PC-3 (cell line): ENCODE measurements around the gene FZD10. TPM values are rescaled to one million over a fixed set of nuclear protein-coding genes. Genes with fewer than 3 reads are reported as not detected.

Source experiments
- ATAC-seq: fragments of 200-7000 bp; cut with Tn5 transposase; 2 replicates; pipeline ENCODE4 v1.9.1; 2020; ENCODE audit warnings: mild to moderate bottlenecking, moderate library complexity
- BruUV-seq: library from RNA; stranded (reverse); fragments of 400-500 nt; replicated peaks from 2 replicates; lab custom pipeline; 2021; lab: Mats Ljungman, UMichigan
- CTCF ChIA-PET: fragments of 300-600 bp; sonication (Branson Sonifier 250); formaldehyde crosslinking; loops from one replicate; lab custom pipeline; 2022; ENCODE audit warnings: antibody characterized with exemption; lab: Charles Lee
- POLR2A ChIA-PET: fragments of 300-600 bp; sonication (Branson Sonifier 250); formaldehyde crosslinking; loops from one replicate; lab custom pipeline; 2022; ENCODE audit warnings: antibody characterized with exemption; ENCODE audit not compliant: unreplicated experiment; lab: Charles Lee
- DNase-seq: peaks from one replicate; pipeline ENCODE4 v3.0.0-alpha.2; 2015
- H2AFZ ChIP-seq: fragments of 300-600 bp; sonication (generic); 2 replicates; pipeline ENCODE4 v1.6.0; 2016; ENCODE audit warnings: antibody characterized with exemption, low read length
- H3F3A ChIP-seq: fragments of 300-600 bp; sonication (generic); one replicate; pipeline ENCODE4 v1.6.0; 2017; ENCODE audit warnings: antibody characterized with exemption, low read length, control low read depth, mild to moderate bottlenecking; ENCODE audit not compliant: unreplicated experiment
- H3K27ac ChIP-seq: fragments of 300-600 bp; sonication (generic); 2 replicates; pipeline ENCODE4 v1.5.1; 2016; ENCODE audit warnings: mild to moderate bottlenecking, low read length
- H3K27me3 ChIP-seq: fragments of 300-600 bp; sonication (generic); 2 replicates; pipeline ENCODE4 v1.6.1; 2016; ENCODE audit warnings: low read length, mixed read lengths
- H3K36me3 ChIP-seq: fragments of 300-600 bp; sonication (generic); 2 replicates; pipeline ENCODE4 v1.6.1; 2016; ENCODE audit warnings: low read depth, mixed run types, low read length, mixed read lengths
- H3K4me1 ChIP-seq: fragments of 300-600 bp; sonication (generic); 2 replicates; pipeline ENCODE4 v1.5.1; 2016; ENCODE audit warnings: low read length; ENCODE audit not compliant: insufficient read depth
- H3K4me2 ChIP-seq: fragments of 300-600 bp; sonication (generic); 2 replicates; pipeline ENCODE4 v1.6.0; 2016; ENCODE audit warnings: low read length
- H3K4me3 ChIP-seq: fragments of 300-600 bp; sonication (generic); 2 replicates; pipeline ENCODE4 v1.5.1; 2016; ENCODE audit warnings: mild to moderate bottlenecking, low read length, mixed read lengths
- H3K79me2 ChIP-seq: fragments of 300-600 bp; sonication (generic); 2 replicates; pipeline ENCODE4 v1.6.1; 2017; ENCODE audit warnings: low read length, mixed read lengths
- H3K9ac ChIP-seq: fragments of 300-600 bp; sonication (generic); 2 replicates; pipeline ENCODE4 v1.6.0; 2016; ENCODE audit warnings: mild to moderate bottlenecking, low read length
- H3K9me2 ChIP-seq: fragments of 300-600 bp; sonication (generic); replicated peaks from 2 replicates; pipeline ENCODE4 v1.6.1; 2016; ENCODE audit warnings: mixed run types, low read length, mixed read lengths
- H3K9me3 ChIP-seq: fragments of 300-600 bp; sonication (generic); 2 replicates; pipeline ENCODE4 v1.6.1; 2016; ENCODE audit warnings: low read length, mixed read lengths
- H4K20me1 ChIP-seq: fragments of 300-600 bp; sonication (generic); 2 replicates; pipeline ENCODE4 v1.6.1; 2016; ENCODE audit warnings: low read length, mixed read lengths
- EZH2 ChIP-seq: fragments of 300-600 bp; sonication (generic); IDR thresholded peaks from one replicate; pipeline ENCODE4 v1.6.1; 2017; ENCODE audit warnings: antibody characterized with exemption, mild to moderate bottlenecking, low read length; ENCODE audit not compliant: unreplicated experiment
- EZH2phosphoT487 ChIP-seq: fragments of 300-600 bp; sonication (generic); IDR thresholded peaks from 2 replicates; pipeline ENCODE4 v1.6.1; 2018; ENCODE audit warnings: mild to moderate bottlenecking, antibody characterized with exemption, low read length, borderline replicate concordance
- intact Hi-C: fragments of 100-400 bp; cut with micrococcal nuclease; formaldehyde crosslinking; loops from 2 replicates; pipeline ENCODE4 v1.9.0; 2023
- total RNA-seq: library from RNA; depleted of rRNA; stranded (reverse); fragments of >200 nt; gene quantifications from 2 replicates; pipeline ENCODE4 v1.2.3, GENCODE V29; 2014
- TF ChIP-seq, protein P1 (sequence below): fragments of 300-600 bp; sonication (generic); conservative IDR thresholded peaks from 2 replicates; pipeline ENCODE4 v1.5.1; 2017; ENCODE audit warnings: antibody characterized with exemption, low read depth, mild to moderate bottlenecking, low read length

The FZD10 gene
- total RNA-seq, 1 experiment from 2014 or later: not detected

DNA sequence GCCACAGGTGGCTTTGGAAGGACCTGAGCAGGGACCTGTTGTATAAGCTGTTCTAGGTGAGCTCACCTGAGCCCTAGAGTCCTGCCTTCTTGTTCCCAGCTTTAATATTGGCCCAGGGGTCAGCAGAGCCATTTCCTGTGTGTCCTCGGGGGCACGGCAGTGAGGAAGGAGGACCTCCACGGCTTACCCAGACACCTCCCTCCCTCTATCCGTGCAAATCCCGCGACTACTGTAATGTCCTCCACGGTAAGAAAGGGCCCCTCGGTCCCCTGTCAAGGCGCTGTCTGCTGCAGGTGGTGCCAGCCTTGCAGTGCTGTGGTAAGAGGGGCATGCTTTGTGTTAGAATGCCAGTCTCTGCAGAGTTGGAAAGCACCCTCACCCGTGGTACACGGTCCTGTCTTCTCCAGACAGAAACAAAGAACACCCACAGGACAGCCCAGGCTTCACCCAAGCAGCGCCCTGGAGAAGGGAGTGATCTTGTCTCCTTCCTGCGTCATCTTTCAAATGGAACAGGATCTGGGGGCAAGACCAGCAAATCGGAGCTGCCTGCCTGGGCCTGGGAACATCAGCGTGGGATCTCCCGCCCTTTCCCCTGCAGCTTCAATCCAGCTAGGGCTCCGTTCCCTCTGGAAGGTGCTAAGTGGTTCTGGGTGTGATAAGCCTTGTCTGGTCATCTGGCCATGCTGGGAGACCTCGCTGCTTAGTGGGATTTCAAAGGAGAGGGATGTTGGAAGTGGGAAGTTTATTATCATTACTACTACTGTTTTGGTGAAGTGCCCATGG, 20.2 kb upstream of the FZD10 start:
- intact Hi-C loops: no loop called here
- no TSS peak for BruUV-seq
- no peaks in the 10 kb centered on the region for H3K36me3 ChIP-seq

DNA sequence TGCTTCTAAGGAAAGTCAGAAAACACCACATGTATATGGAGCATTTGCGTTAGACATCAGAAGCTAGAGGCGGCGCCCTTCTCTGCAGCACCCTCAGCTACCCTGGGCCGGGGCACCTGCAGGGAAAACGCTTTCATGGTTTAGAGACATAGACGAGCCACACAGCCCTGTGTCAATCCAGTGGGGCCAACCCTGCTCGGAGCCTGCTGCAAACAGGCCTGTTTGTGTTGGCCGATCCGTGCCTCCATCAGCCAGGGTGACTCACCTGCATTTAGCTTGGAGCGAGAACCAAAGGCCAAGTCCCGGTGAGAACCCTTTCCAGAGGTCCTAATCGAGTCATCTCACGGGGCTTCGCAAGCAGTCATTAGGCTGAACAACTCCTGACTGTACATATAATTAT, 19.5 kb upstream of the FZD10 start:
- no peak overlapping the region for H3K4me2 ChIP-seq
- H4K20me1 ChIP-seq: no peaks in the 10 kb centered on the region
- no peaks in the 10 kb centered on the region for H3K4me1 ChIP-seq
- peak; percentile 13 for DNase-seq
- H3K27me3 ChIP-seq: peaks cover 80% of the 10 kb centered on the region
- H2AFZ ChIP-seq: no peak overlapping the region
- H3F3A ChIP-seq: no peaks in the 10 kb centered on the region
- no peak for TF ChIP-seq EZH2phosphoT487
- TF ChIP-seq, protein P1, sequence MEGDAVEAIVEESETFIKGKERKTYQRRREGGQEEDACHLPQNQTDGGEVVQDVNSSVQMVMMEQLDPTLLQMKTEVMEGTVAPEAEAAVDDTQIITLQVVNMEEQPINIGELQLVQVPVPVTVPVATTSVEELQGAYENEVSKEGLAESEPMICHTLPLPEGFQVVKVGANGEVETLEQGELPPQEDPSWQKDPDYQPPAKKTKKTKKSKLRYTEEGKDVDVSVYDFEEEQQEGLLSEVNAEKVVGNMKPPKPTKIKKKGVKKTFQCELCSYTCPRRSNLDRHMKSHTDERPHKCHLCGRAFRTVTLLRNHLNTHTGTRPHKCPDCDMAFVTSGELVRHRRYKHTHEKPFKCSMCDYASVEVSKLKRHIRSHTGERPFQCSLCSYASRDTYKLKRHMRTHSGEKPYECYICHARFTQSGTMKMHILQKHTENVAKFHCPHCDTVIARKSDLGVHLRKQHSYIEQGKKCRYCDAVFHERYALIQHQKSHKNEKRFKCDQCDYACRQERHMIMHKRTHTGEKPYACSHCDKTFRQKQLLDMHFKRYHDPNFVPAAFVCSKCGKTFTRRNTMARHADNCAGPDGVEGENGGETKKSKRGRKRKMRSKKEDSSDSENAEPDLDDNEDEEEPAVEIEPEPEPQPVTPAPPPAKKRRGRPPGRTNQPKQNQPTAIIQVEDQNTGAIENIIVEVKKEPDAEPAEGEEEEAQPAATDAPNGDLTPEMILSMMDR: no peak
- TF ChIP-seq EZH2: no peak
- no peaks in the 10 kb centered on the region for H3K79me2 ChIP-seq
- no peak for ATAC-seq
- no peaks in the 10 kb centered on the region for H3K9me2 ChIP-seq
- H3K27ac ChIP-seq: no peak overlapping the region
- no peaks in the 10 kb centered on the region for H3K36me3 ChIP-seq
- H3K4me3 ChIP-seq: no peak overlapping the region
- intact Hi-C loops: no loop called here
- H3K9me3 ChIP-seq: no peaks in the 10 kb centered on the region
- POLR2A ChIA-PET: no interaction called here
- no peak overlapping the region for H3K9ac ChIP-seq
- no TSS peak for BruUV-seq
- CTCF ChIA-PET: no interaction called here

More for the DNA sequence above, 20.2 kb upstream of the FZD10 start:
- H3K4me2 ChIP-seq: no peak overlapping the region
- no peaks in the 10 kb centered on the region for H3K79me2 ChIP-seq
- no peak for DNase-seq
- no peak overlapping the region for H2AFZ ChIP-seq
- no peaks in the 10 kb centered on the region for H4K20me1 ChIP-seq
- ChIA-PET CTCF (no interaction called here), POLR2A (no interaction called here)
- no peak overlapping the region for H3K9ac ChIP-seq
- no peaks in the 10 kb centered on the region for H3K4me1 ChIP-seq
- TF ChIP-seq EZH2: no peak
- TF ChIP-seq, protein P1: no peak
- no peak for TF ChIP-seq EZH2phosphoT487
- H3K4me3 ChIP-seq: no peak overlapping the region
- no peak for ATAC-seq
- H3K27me3 ChIP-seq: peaks cover 84% of the 10 kb centered on the region
- H3K9me2 ChIP-seq: no peaks in the 10 kb centered on the region
- H3K9me3 ChIP-seq: no peaks in the 10 kb centered on the region
- H3K27ac ChIP-seq: no peak overlapping the region
- no peaks in the 10 kb centered on the region for H3F3A ChIP-seq

DNA sequence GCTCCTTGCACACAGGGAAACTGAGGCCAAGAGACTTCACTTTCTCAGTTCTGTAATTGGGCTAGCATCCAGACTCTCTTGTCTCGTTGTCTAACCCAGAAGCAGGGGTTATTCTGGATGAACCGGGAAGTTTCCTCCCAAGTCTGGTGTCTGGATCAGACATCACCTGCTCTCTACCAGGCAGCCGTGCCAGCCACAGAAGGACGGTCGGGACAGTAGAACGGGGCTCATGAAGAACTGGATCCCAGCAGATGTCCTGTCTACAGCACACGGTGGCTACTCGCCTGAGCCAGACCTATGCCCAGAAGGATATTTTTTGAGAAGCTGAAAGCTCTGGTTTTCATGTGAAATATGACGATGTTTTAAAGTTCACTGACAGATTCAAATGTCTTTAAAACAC, 19.1 kb upstream of the FZD10 start:
- TF ChIP-seq EZH2phosphoT487 (no peak), EZH2 (no peak)
- TF ChIP-seq, protein P1: no peak
- no peaks in the 10 kb centered on the region for H3K9me2 ChIP-seq

More for the DNA sequence above, 19.1 kb upstream of the FZD10 start:
- H3F3A ChIP-seq: no peaks in the 10 kb centered on the region
- peaks cover 76% of the 10 kb centered on the region for H3K27me3 ChIP-seq
- no peak overlapping the region for H3K4me3 ChIP-seq
- no peaks in the 10 kb centered on the region for H3K79me2 ChIP-seq
- POLR2A ChIA-PET: no interaction called here
- H2AFZ ChIP-seq: no peak overlapping the region
- BruUV-seq: no TSS peak
- no peak overlapping the region for H3K4me2 ChIP-seq
- ATAC-seq (no peak), DNase-seq (no peak)
- H3K36me3 ChIP-seq: no peaks in the 10 kb centered on the region
- CTCF ChIA-PET: no interaction called here
- no peaks in the 10 kb centered on the region for H4K20me1 ChIP-seq
- no peak overlapping the region for H3K27ac ChIP-seq
- intact Hi-C loops: no loop called here
- no peaks in the 10 kb centered on the region for H3K9me3 ChIP-seq
- H3K4me1 ChIP-seq: no peaks in the 10 kb centered on the region
- H3K9ac ChIP-seq: no peak overlapping the region
